ENCODE results near the gene VTN. TPM values are rescaled to one million over a fixed set of nuclear protein-coding genes. Genes with fewer than 3 reads are reported as not detected.

The VTN gene
- total and polyA plus RNA-seq, 2 donors (not counting 3 experiments of a cell fraction or from before 2014, with no cell fraction given): 1.1 TPM; not detected in 1

- TF ChIP-seq GATA2 (IDR thresholded peaks at IDR 0.05; ENCODE audit: insufficient read depth, insufficient read length, low read depth, low read length): no peak
- TF ChIP-seq POLR2AphosphoS5 (IDR thresholded peaks at IDR 0.05; ENCODE audit: insufficient read depth, low read depth, low read length): no peak
- TF ChIP-seq, protein P1, sequence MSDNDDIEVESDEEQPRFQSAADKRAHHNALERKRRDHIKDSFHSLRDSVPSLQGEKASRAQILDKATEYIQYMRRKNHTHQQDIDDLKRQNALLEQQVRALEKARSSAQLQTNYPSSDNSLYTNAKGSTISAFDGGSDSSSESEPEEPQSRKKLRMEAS (IDR thresholded peaks at IDR 0.05; ENCODE audit: insufficient read depth, insufficient read length): peak; percentile 75
- no peak for TF ChIP-seq EZH2 (IDR thresholded peaks at IDR 0.05; ENCODE audit: borderline replicate concordance, low read depth, low read length, severe bottlenecking)
- no peak for TF ChIP-seq MYC (IDR thresholded peaks at IDR 0.05; ENCODE audit: low read depth, low read length)
- TF ChIP-seq JUN (IDR thresholded peaks at IDR 0.05; ENCODE audit: borderline replicate concordance, insufficient read depth, insufficient read length, low read depth): no peak
- TF ChIP-seq POLR2A (IDR thresholded peaks at IDR 0.05; ENCODE audit: low read depth, low read length): no peak
- TF ChIP-seq, protein P2, sequence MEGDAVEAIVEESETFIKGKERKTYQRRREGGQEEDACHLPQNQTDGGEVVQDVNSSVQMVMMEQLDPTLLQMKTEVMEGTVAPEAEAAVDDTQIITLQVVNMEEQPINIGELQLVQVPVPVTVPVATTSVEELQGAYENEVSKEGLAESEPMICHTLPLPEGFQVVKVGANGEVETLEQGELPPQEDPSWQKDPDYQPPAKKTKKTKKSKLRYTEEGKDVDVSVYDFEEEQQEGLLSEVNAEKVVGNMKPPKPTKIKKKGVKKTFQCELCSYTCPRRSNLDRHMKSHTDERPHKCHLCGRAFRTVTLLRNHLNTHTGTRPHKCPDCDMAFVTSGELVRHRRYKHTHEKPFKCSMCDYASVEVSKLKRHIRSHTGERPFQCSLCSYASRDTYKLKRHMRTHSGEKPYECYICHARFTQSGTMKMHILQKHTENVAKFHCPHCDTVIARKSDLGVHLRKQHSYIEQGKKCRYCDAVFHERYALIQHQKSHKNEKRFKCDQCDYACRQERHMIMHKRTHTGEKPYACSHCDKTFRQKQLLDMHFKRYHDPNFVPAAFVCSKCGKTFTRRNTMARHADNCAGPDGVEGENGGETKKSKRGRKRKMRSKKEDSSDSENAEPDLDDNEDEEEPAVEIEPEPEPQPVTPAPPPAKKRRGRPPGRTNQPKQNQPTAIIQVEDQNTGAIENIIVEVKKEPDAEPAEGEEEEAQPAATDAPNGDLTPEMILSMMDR (IDR thresholded peaks at IDR 0.05; ENCODE audit: extremely low read depth in 1 of 2, insufficient read depth in 1 of 2, low read depth in 1 of 2, low read length in 2 of 2): no peak
- peak within 1 kb of the TSS; percentile 80 for H3K4me2 ChIP-seq (ENCODE audit: insufficient read depth, low read length)
- H3K9me3 ChIP-seq (replicated peaks; ENCODE audit: control insufficient read depth, insufficient read depth, low read length): no peaks in the 10 kb centered on the region
- H4K20me1 ChIP-seq (replicated peaks; ENCODE audit: control insufficient read depth, extremely low read depth, insufficient read depth, low read length): no peaks in the 10 kb centered on the region
- H3K9me1 ChIP-seq (replicated peaks; ENCODE audit: control insufficient read depth, extremely low read depth, insufficient read depth, low read length): no peaks in the 10 kb centered on the region
- no peaks in the 10 kb centered on the region for H3K36me3 ChIP-seq (ENCODE audit: control insufficient read depth in 2 of 2, extremely low read depth in 1 of 2, insufficient read depth in 2 of 2, low read length in 2 of 2)
- H3K4me1 ChIP-seq (ENCODE audit: control insufficient read depth, extremely low read depth, insufficient read depth, low read length): peaks cover 13% of the 10 kb centered on the region
- dilution Hi-C loops (cut with MboI; ENCODE audit: extremely low pct_ligation_motif_present, low sequenced_read_pairs) (no loop called here), intact Hi-C loops (cut with micrococcal nuclease) (no loop called here)
- peak within 1 kb of the TSS; percentile 45 for H2AFZ ChIP-seq (ENCODE audit: low read depth, low read length)
- peak; percentile 86 for FAIRE-seq
- H3K79me2 ChIP-seq (ENCODE audit: control insufficient read depth, insufficient read depth, low read length): no peaks in the 10 kb centered on the region
- H3K9ac ChIP-seq (replicated peaks; ENCODE audit: extremely low read depth, insufficient read depth, low read length): no peak within 1 kb of the TSS
- peak within 1 kb of the TSS; percentile 35 to 52 (median 45) for H3K4me3 ChIP-seq (replicated peaks in 1 of 3; ENCODE audit: insufficient read depth in 1 of 3, low read depth in 1 of 3, low read length in 3 of 3)
- BruUV-seq (replicated peaks): no TSS peak
- ChIA-PET CTCF (interaction anchor here (6.7 kb wide), 1 partner anchor 45 kb away, joined by 36 read pairs; no protein-coding TSS in a partner anchor), POLR2A (interaction anchor here (0.6 to 1.6 kb wide), 2 partner anchors 25 to 36 kb away, joined by 3 to 4 read pairs; partner anchors contain the start of genes IFT20 and TNFAIP1)
- H3K27ac ChIP-seq (ENCODE audit: insufficient read depth, low read depth, low read length): no peak within 1 kb of the TSS
- no peaks in the 10 kb centered on the region for H3K27me3 ChIP-seq (ENCODE audit: control insufficient read depth in 2 of 2, insufficient read depth in 2 of 2, low read length in 2 of 2)
- peak; percentile 88 for DNase-seq (ENCODE audit: low read depth, low spot score)
These were observed 1.4 kb upstream of the VTN start, which contains the start of gene SARM1 for GRCh38 chr17:28371245-28372202. SARM1 (plus strand) TSS chr17:28371694; CDS start chr17:28372033, 339 bp downstream.

All from endothelial cell of umbilical vein (primary cell).